H9 (cell line): ENCODE measurements around the gene LILRA5. TPM values are rescaled to one million over a fixed set of nuclear protein-coding genes. Genes with fewer than 3 reads are reported as not detected.
"Not testable (repeated sequence)": the region's sequence is repeated elsewhere in the genome, so short reads cannot be mapped to it uniquely, and the experiment has no call there.

Experiments
- DNase-seq: peaks from one replicate; pipeline ENCODE4 v3.0.0-alpha.2; 2017
- H2AFZ ChIP-seq: one replicate; pipeline ENCODE4 v1.6.1; 2013; ENCODE audit warnings: mild to moderate bottlenecking, low read length, control low read depth, moderate library complexity
- H2AK5ac ChIP-seq: 2 replicates; pipeline ENCODE4 v1.6.1; 2013; ENCODE audit warnings: low read length, control low read depth, mixed read lengths; ENCODE audit not compliant: insufficient read length
- H2BK120ac ChIP-seq: one replicate; pipeline ENCODE4 v1.6.1; 2013; ENCODE audit warnings: low read depth, mild to moderate bottlenecking, low read length, control low read depth, inconsistent platforms; ENCODE audit not compliant: poor library complexity, severe bottlenecking
- H2BK12ac ChIP-seq: 2 replicates; pipeline ENCODE4 v1.6.1; 2013; ENCODE audit warnings: low read length, control low read depth, mixed read lengths, low read depth; ENCODE audit not compliant: insufficient read length
- H2BK15ac ChIP-seq: 2 replicates; pipeline ENCODE4 v1.6.1; 2013; ENCODE audit warnings: low read depth, low read length, control low read depth
- H2BK20ac ChIP-seq: one replicate; pipeline ENCODE4 v1.6.1; 2013; ENCODE audit warnings: low read depth, mild to moderate bottlenecking, low read length, control low read depth, inconsistent platforms; ENCODE audit not compliant: poor library complexity, severe bottlenecking
- H2BK5ac ChIP-seq: 2 replicates; pipeline ENCODE4 v1.6.1; 2013; ENCODE audit warnings: low read length, control low read depth, mixed read lengths; ENCODE audit not compliant: insufficient read length
- H3K14ac ChIP-seq: 2 replicates; pipeline ENCODE4 v1.6.1; 2013; ENCODE audit warnings: low read length, control low read depth; ENCODE audit not compliant: insufficient read depth
- H3K18ac ChIP-seq: 2 replicates; pipeline ENCODE4 v1.6.1; 2013; ENCODE audit warnings: low read depth, mild to moderate bottlenecking, mixed read lengths, low read length, control low read depth; ENCODE audit not compliant: insufficient read length
- H3K23ac ChIP-seq: 2 replicates; pipeline ENCODE4 v1.6.1; 2013; ENCODE audit warnings: low read length, control low read depth, mixed read lengths, low read depth; ENCODE audit not compliant: insufficient read length
- H3K23me2 ChIP-seq: 2 replicates; pipeline ENCODE4 v1.6.1; 2013; ENCODE audit warnings: low read depth, mild to moderate bottlenecking, mixed read lengths, low read length, control low read depth; ENCODE audit not compliant: insufficient read length, poor library complexity, severe bottlenecking
- H3K27ac ChIP-seq: 2 replicates; pipeline ENCODE4 v1.5.1; 2013; ENCODE audit warnings: low read length, control low read depth, mixed read lengths, low read depth; ENCODE audit not compliant: insufficient read length
- H3K27me3 ChIP-seq: 2 replicates; pipeline ENCODE4 v1.6.1; 2013; ENCODE audit warnings: low read length, control low read depth, inconsistent platforms; ENCODE audit not compliant: insufficient read depth
- H3K4ac ChIP-seq: 2 replicates; pipeline ENCODE4 v1.6.1; 2013; ENCODE audit warnings: low read depth, mild to moderate bottlenecking, control low read depth, inconsistent platforms, low read length, moderate library complexity
- H3K4me1 ChIP-seq: 2 replicates; pipeline ENCODE4 v1.6.1; 2013; ENCODE audit warnings: low read length, control low read depth, inconsistent platforms; ENCODE audit not compliant: insufficient read depth
- H3K4me2 ChIP-seq: 2 replicates; pipeline ENCODE4 v1.6.1; 2013; ENCODE audit warnings: low read length, control low read depth, mixed read lengths; ENCODE audit not compliant: insufficient read length, insufficient read depth
- H3K56ac ChIP-seq: 2 replicates; pipeline ENCODE4 v1.6.1; 2013; ENCODE audit warnings: low read depth, mild to moderate bottlenecking, mixed read lengths, low read length, control low read depth; ENCODE audit not compliant: insufficient read length
- H3K79me1 ChIP-seq: 2 replicates; pipeline ENCODE4 v1.6.1; 2013; ENCODE audit warnings: low read depth, mild to moderate bottlenecking, moderate library complexity, low read length, control low read depth, inconsistent platforms; ENCODE audit not compliant: insufficient read depth, poor library complexity, severe bottlenecking
- H3K79me2 ChIP-seq: 2 replicates; pipeline ENCODE4 v1.6.1; 2013; ENCODE audit warnings: low read length, control low read depth, inconsistent platforms; ENCODE audit not compliant: insufficient read depth
- H3K9ac ChIP-seq: 2 replicates; pipeline ENCODE4 v1.6.1; 2013; ENCODE audit warnings: low read length, control low read depth, mixed read lengths; ENCODE audit not compliant: insufficient read length; ENCODE audit errors: extremely low read depth
- H3K9me3 ChIP-seq: one replicate; pipeline ENCODE4 v1.6.1; 2013; ENCODE audit warnings: low read depth, low read length, inconsistent platforms; ENCODE audit not compliant: control insufficient read depth
- H3T11ph ChIP-seq: one replicate; pipeline ENCODE4 v1.6.1; 2013; ENCODE audit warnings: mild to moderate bottlenecking, low read length, control low read depth, inconsistent platforms
- H4K20me1 ChIP-seq: one replicate; pipeline ENCODE4 v1.6.1; 2013; ENCODE audit not compliant: control insufficient read depth, insufficient read length, insufficient read depth
- H4K5ac ChIP-seq: 2 replicates; pipeline ENCODE4 v1.6.1; 2013; ENCODE audit warnings: low read depth, mild to moderate bottlenecking, mixed read lengths, low read length, control low read depth; ENCODE audit not compliant: insufficient read length
- H4K8ac ChIP-seq: replicated peaks from 2 replicates; pipeline ENCODE4 v1.6.1; 2013; ENCODE audit warnings: low read length, control low read depth, mixed read lengths, low read depth; ENCODE audit not compliant: insufficient read length
- H4K91ac ChIP-seq: 2 replicates; pipeline ENCODE4 v1.6.1; 2013; ENCODE audit warnings: low read depth, mild to moderate bottlenecking, moderate library complexity, mixed read lengths, low read length, control low read depth; ENCODE audit not compliant: insufficient read length
- H3K27ac Mint-ChIP-seq, 3 experiments: 2 replicates in 2 of 3; 3 replicates in 1 of 3; pipeline ENCODE4 v1.8.0; 2020 to 2021; ENCODE audit warnings: mixed read lengths in 3 of 3, mild to moderate bottlenecking in 1 of 3, moderate library complexity in 1 of 3
- H3K27me3 Mint-ChIP-seq: 2 replicates; pipeline ENCODE4 v1.8.0; 2021; ENCODE audit warnings: low read depth, mild to moderate bottlenecking, moderate library complexity, mixed read lengths
- H3K36me3 Mint-ChIP-seq, 3 experiments: 2 replicates in 2 of 3; 3 replicates in 1 of 3; pipeline ENCODE4 v1.8.0; 2020 to 2021; ENCODE audit warnings: low read depth in 3 of 3, mixed read lengths in 3 of 3; ENCODE audit not compliant: insufficient read depth in 1 of 3
- H3K4me1 Mint-ChIP-seq, 2 experiments: 2 replicates each; pipeline ENCODE4 v1.8.0; 2020; ENCODE audit warnings: mixed read lengths in 2 of 2
- H3K4me3 Mint-ChIP-seq, 2 experiments: 2 replicates in 1 of 2; 3 replicates in 1 of 2; pipeline ENCODE4 v1.8.0; 2020 to 2021; ENCODE audit warnings: mild to moderate bottlenecking in 2 of 2, mixed read lengths in 2 of 2, moderate library complexity in 1 of 2
- H3K9me3 Mint-ChIP-seq, 2 experiments: 2 replicates in 1 of 2; 3 replicates in 1 of 2; pipeline ENCODE4 v1.8.0; 2020; ENCODE audit warnings: mild to moderate bottlenecking in 2 of 2, mixed read lengths in 2 of 2, moderate library complexity in 1 of 2
- CTCF ChIP-seq: fragments of 200-600 bp; sonication (generic); conservative IDR thresholded peaks from 3 replicates; pipeline ENCODE4 v1.8.0; 2021; ENCODE audit warnings: antibody characterized with exemption, mild to moderate bottlenecking
- WGBS: extraction: QIAGEN DNeasy Blood & Tissue Kit; methylation state at CpG from one replicate; pipeline ENCODE4 v1.1.7; 2013; ENCODE audit warnings: missing lambda C conversion rate, low lambda C conversion rate, mixed read lengths; ENCODE audit not compliant: insufficient read length; ENCODE audit errors: extremely low coverage; 5-methylcytosine and 5-hydroxymethylcytosine counted together
- total RNA-seq: library from RNA; stranded (reverse); gene quantifications from 2 replicates; pipeline ENCODE4 v1.2.1, GENCODE V29; 2021

Gene LILRA5
- total RNA-seq, 1 experiment from 2014 or later = not detected

- Histone ChIP-seq H4K5ac (no peak overlapping the region), H2AFZ (no peak overlapping the region), H3K4me2 (no peak overlapping the region), H3K56ac (no peak overlapping the region), H3K4me1 (no peaks in the 10 kb centered on the region), H3K18ac (no peak overlapping the region), H3K4ac (no peak overlapping the region), H2BK5ac (no peak overlapping the region), H2BK15ac (no peak overlapping the region), H3K27me3 (no peaks in the 10 kb centered on the region), H2AK5ac (no peak overlapping the region), H3K27ac (no peak overlapping the region), H3K23me2 (no peaks in the 10 kb centered on the region), H2BK20ac (no peak overlapping the region), H2BK120ac (no peak overlapping the region), H3T11ph (no peak overlapping the region), H3K9ac (no peak overlapping the region), H3K23ac (no peak overlapping the region), H4K8ac (no peak overlapping the region), H4K91ac (no peak overlapping the region), H3K14ac (no peak overlapping the region; the same call in 1 of the 2 replicates), H4K20me1 (no peaks in the 10 kb centered on the region), H3K79me2 (no peaks in the 10 kb centered on the region), H2BK12ac (no peak overlapping the region), H3K9me3 (no peaks in the 10 kb centered on the region), H3K79me1 (no peaks in the 10 kb centered on the region)
- WGBS = no CpG with 5 or more reads among the region's 18 CpGs
- Mint-ChIP-seq H3K4me1 (no peaks in the 10 kb centered on the region; a peak in 1 of 4 replicates), H3K9me3 (peaks cover 0 to 55% of the 10 kb centered on the region in 2 experiments; a peak in 2 of 5 replicates), H3K4me3 (no peak overlapping the region), H3K36me3 (no peaks in the 10 kb centered on the region), H3K27ac (no peak overlapping the region), H3K27me3 (peaks cover 53% of the 10 kb centered on the region)
- no peak for DNase-seq
- no peak for TF ChIP-seq CTCF
These were observed 33.5 kb downstream of the LILRA5 start for GRCh38 chr19:54279406-54279962.

- not testable (repeated sequence) for H3K4me2 ChIP-seq, H3K4me3 Mint-ChIP-seq, H2AFZ ChIP-seq, H3K27ac ChIP-seq, H3K9ac ChIP-seq, H3K4me1 Mint-ChIP-seq, H2BK5ac ChIP-seq, H2BK120ac ChIP-seq, H3K56ac ChIP-seq, H3K9me3 ChIP-seq, H3K79me1 ChIP-seq, H4K20me1 ChIP-seq, H3K14ac ChIP-seq, H3K27me3 ChIP-seq, DNase-seq, H4K5ac ChIP-seq, H2BK20ac ChIP-seq, H3K4ac ChIP-seq, H4K8ac ChIP-seq, H3K23ac ChIP-seq, H4K91ac ChIP-seq, H2AK5ac ChIP-seq, H3K23me2 ChIP-seq, H3K36me3 Mint-ChIP-seq, H2BK12ac ChIP-seq, H3K27ac Mint-ChIP-seq, H3T11ph ChIP-seq, H3K18ac ChIP-seq, H3K79me2 ChIP-seq, H3K4me1 ChIP-seq, H2BK15ac ChIP-seq
- no CpG with 5 or more reads among the region's 15 CpGs for WGBS
- Mint-ChIP-seq H3K27me3 (peaks cover 52% of the 10 kb centered on the region), H3K9me3 (peaks cover 0 to 54% of the 10 kb centered on the region in 2 experiments; a peak in 2 of 5 replicates)
These were observed 34.3 kb downstream of the LILRA5 start for GRCh38 chr19:54278571-54279195.
